ENCODE measurements around the gene FAM177A1. TPM values are rescaled to one million over a fixed set of nuclear protein-coding genes. Genes with fewer than 3 reads are reported as not detected.

Gene FAM177A1
- total and polyA plus RNA-seq, 2 of the 13 experiments (the other 11 are each of a cell fraction or from before 2014, with no cell fraction given), result 72.9 to 119 TPM

GRCh38 chr14:35046048-35046750 is at the start of gene FAM177A1 (continued):
- TF ChIP-seq SNAPC4 (CRISPR knock-in tag; IDR thresholded peaks at IDR 0.05), result peak; percentile 95
- TF ChIP-seq AFF4 (CRISPR knock-in tag; IDR thresholded peaks at IDR 0.05), result no peak; the same call in 1 of the 2 replicates
- peak; percentile 88; the same call in 1 of the 2 replicates for TF ChIP-seq ZNF614 (CRISPR knock-in tag; IDR thresholded peaks at IDR 0.05; ENCODE audit: borderline replicate concordance)
- TF ChIP-seq ZNF891 (CRISPR knock-in tag; IDR thresholded peaks at IDR 0.05), result peak; percentile 99
- TF ChIP-seq PHF21A (CRISPR knock-in tag; IDR thresholded peaks at IDR 0.05), result peak; percentile 85
- no peak for TF ChIP-seq ZNF713 (CRISPR knock-in tag; IDR thresholded peaks at IDR 0.05)
- no peak; the same call in 1 of the 2 replicates for TF ChIP-seq SNAPC2 (CRISPR knock-in tag; IDR thresholded peaks at IDR 0.05)
- TF ChIP-seq ZNF12 (CRISPR knock-in tag; IDR thresholded peaks at IDR 0.05), result peak; percentile 90
- peak; percentile 100 for TF ChIP-seq ZNF430 (CRISPR knock-in tag; IDR thresholded peaks at IDR 0.05)
- TF ChIP-seq RERE (CRISPR knock-in tag; IDR thresholded peaks at IDR 0.05; ENCODE audit: low read depth), result peak; percentile 80
- TF ChIP-seq, protein P1, sequence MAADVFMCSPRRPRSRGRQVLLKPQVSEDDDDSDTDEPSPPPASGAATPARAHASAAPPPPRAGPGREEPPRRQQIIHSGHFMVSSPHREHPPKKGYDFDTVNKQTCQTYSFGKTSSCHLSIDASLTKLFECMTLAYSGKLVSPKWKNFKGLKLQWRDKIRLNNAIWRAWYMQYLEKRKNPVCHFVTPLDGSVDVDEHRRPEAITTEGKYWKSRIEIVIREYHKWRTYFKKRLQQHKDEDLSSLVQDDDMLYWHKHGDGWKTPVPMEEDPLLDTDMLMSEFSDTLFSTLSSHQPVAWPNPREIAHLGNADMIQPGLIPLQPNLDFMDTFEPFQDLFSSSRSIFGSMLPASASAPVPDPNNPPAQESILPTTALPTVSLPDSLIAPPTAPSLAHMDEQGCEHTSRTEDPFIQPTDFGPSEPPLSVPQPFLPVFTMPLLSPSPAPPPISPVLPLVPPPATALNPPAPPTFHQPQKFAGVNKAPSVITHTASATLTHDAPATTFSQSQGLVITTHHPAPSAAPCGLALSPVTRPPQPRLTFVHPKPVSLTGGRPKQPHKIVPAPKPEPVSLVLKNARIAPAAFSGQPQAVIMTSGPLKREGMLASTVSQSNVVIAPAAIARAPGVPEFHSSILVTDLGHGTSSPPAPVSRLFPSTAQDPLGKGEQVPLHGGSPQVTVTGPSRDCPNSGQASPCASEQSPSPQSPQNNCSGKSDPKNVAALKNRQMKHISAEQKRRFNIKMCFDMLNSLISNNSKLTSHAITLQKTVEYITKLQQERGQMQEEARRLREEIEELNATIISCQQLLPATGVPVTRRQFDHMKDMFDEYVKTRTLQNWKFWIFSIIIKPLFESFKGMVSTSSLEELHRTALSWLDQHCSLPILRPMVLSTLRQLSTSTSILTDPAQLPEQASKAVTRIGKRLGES (CRISPR knock-in tag; IDR thresholded peaks at IDR 0.05; ENCODE audit: borderline replicate concordance), result peak; percentile 81
